ENCODE data around the gene LIMK2. TPM values are rescaled to one million over a fixed set of nuclear protein-coding genes. Genes with fewer than 3 reads are reported as not detected.

The LIMK2 gene
- total and polyA plus RNA-seq, 9 of the 15 experiments (the other 6 are each of a cell fraction or from before 2014, with no cell fraction given): 1.1 to 14.5 (median 8.5) TPM

- TF ChIP-seq ARID4B (CRISPR knock-in tag; IDR thresholded peaks at IDR 0.05) (no peak), ARNT (IDR thresholded peaks at IDR 0.05) (no peak), ZNF280B (CRISPR knock-in tag; IDR thresholded peaks at IDR 0.05) (no peak), NFIX (CRISPR knock-in tag; IDR thresholded peaks at IDR 0.05; ENCODE audit: low read depth) (no peak), BMI1 (IDR thresholded peaks at IDR 0.05; ENCODE audit: low read length) (no peak), CBX3 (IDR thresholded peaks at IDR 0.05; ENCODE audit: borderline replicate concordance in 1 of 2, low read length in 2 of 2) (no peak), CHD2 (IDR thresholded peaks at IDR 0.05; ENCODE audit: low read depth, low read length) (no peak), TAF15 (IDR thresholded peaks at IDR 0.05; ENCODE audit: low read depth, low read length) (no peak), IRF1 (CRISPR knock-in tag; IDR thresholded peaks at IDR 0.05; ENCODE audit: borderline replicate concordance) (no peak), ZNF384 (IDR thresholded peaks at IDR 0.05; ENCODE audit: low read depth, low read length) (no peak), ZNF197 (CRISPR knock-in tag; IDR thresholded peaks at IDR 0.05; ENCODE audit: low read depth) (no peak), E4F1 (CRISPR knock-in tag; IDR thresholded peaks at IDR 0.05; ENCODE audit: borderline replicate concordance) (no peak), RAD21 (CRISPR knock-in tag; conservative IDR thresholded peaks at IDR 0.05 in 1 of 2, IDR thresholded peaks at IDR 0.05 in 1 of 2) (peak; percentile 70 to 77), ZNF146 (CRISPR knock-in tag; IDR thresholded peaks at IDR 0.05; ENCODE audit: unreplicated experiment) (no peak), FOXK1 (CRISPR knock-in tag; IDR thresholded peaks at IDR 0.05; ENCODE audit: borderline replicate concordance) (no peak), SP2 (IDR thresholded peaks at IDR 0.05; ENCODE audit: extremely low read depth, low read depth, low read length, poor library complexity, severe bottlenecking) (no peak), RBM25 (IDR thresholded peaks at IDR 0.05; ENCODE audit: low read depth, low read length, severe bottlenecking) (peak; percentile 43), ZNF668 (CRISPR knock-in tag; IDR thresholded peaks at IDR 0.05) (no peak)
Measured at GRCh38 chr22:31211862-31212730, at the start of gene LIMK2 (continued).

Measured in K562 (cell line).